ENCODE results near the gene PLEKHH3. TPM values are rescaled to one million over a fixed set of nuclear protein-coding genes. Genes with fewer than 3 reads are reported as not detected.

PLEKHH3 gene
- total RNA-seq, 1 donor from 2014 or later: 3.4 TPM

DNA sequence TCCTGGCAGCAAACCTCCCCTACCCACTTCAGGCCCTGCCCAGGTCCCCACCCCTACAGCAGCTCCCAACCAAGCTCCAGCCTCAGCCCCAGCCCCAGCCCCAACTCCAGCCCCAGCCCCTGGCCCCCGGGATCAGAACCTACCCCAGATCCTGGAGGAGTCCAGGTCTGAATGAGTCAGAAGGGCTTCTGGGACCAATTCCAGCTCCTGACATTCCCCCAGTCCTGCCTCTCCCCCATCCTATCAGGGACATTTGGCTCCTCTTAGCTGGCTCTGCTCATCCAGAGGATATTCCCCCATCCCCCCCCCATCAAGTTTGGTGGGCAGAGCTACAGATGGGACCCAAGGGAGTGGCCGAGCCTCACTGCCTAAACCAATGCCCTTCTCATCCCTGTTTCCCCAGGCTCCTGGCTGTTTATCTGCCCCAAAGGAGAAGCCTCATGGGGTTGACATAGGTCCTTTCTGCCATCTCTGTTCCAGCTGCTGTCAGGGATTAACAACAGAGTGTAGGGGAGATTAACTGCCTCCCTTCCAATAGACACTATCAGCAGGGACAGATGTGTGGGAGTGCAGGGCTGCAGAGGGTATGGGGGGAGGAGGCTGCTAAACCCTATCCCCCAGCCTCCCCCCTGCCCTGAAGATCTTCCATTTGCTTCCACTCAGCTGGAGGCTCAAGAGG, 22.1 kb upstream of the PLEKHH3 start:
- TF ChIP-seq, protein P1, sequence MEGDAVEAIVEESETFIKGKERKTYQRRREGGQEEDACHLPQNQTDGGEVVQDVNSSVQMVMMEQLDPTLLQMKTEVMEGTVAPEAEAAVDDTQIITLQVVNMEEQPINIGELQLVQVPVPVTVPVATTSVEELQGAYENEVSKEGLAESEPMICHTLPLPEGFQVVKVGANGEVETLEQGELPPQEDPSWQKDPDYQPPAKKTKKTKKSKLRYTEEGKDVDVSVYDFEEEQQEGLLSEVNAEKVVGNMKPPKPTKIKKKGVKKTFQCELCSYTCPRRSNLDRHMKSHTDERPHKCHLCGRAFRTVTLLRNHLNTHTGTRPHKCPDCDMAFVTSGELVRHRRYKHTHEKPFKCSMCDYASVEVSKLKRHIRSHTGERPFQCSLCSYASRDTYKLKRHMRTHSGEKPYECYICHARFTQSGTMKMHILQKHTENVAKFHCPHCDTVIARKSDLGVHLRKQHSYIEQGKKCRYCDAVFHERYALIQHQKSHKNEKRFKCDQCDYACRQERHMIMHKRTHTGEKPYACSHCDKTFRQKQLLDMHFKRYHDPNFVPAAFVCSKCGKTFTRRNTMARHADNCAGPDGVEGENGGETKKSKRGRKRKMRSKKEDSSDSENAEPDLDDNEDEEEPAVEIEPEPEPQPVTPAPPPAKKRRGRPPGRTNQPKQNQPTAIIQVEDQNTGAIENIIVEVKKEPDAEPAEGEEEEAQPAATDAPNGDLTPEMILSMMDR (IDR thresholded peaks at IDR 0.05): no peak
- TF ChIP-seq EZH2phosphoT487 (IDR thresholded peaks at IDR 0.05): no peak
- no peak for TF ChIP-seq EZH2 (IDR thresholded peaks at IDR 0.05)
- no peak overlapping the region for H3K4me3 Mint-ChIP-seq
- H3K4me1 Mint-ChIP-seq: peaks cover 16% of the 10 kb centered on the region
- no peaks in the 10 kb centered on the region for H3K9me3 Mint-ChIP-seq
- Histone ChIP-seq H3K27me3 (no peaks in the 10 kb centered on the region), H3K36me3 (peaks cover 4% of the 10 kb centered on the region), H3K79me2 (ENCODE audit: low read depth) (no peaks in the 10 kb centered on the region), H3F3A (ENCODE audit: low read depth) (peaks cover 24% of the 10 kb centered on the region), H3K9ac (no peak overlapping the region), H3K4me2 (peak overlapping the region; percentile 60), H4K20me1 (ENCODE audit: low read depth) (no peaks in the 10 kb centered on the region), H3K9me3 (ENCODE audit: low read depth) (no peaks in the 10 kb centered on the region), H3K4me1 (peaks cover 26% of the 10 kb centered on the region), H3K4me3 (no peak overlapping the region), H3K27ac (peak overlapping the region; percentile 71), H2AFZ (replicated peaks) (no peak overlapping the region)
- peaks cover 22% of the 10 kb centered on the region for H3K36me3 Mint-ChIP-seq
- no peak overlapping the region for H3K27ac Mint-ChIP-seq
- peaks cover 4% of the 10 kb centered on the region for H3K27me3 Mint-ChIP-seq (ENCODE audit: insufficient read depth, low read depth)
- peak; percentile 76 for DNase-seq (ENCODE audit: low spot score)

DNA sequence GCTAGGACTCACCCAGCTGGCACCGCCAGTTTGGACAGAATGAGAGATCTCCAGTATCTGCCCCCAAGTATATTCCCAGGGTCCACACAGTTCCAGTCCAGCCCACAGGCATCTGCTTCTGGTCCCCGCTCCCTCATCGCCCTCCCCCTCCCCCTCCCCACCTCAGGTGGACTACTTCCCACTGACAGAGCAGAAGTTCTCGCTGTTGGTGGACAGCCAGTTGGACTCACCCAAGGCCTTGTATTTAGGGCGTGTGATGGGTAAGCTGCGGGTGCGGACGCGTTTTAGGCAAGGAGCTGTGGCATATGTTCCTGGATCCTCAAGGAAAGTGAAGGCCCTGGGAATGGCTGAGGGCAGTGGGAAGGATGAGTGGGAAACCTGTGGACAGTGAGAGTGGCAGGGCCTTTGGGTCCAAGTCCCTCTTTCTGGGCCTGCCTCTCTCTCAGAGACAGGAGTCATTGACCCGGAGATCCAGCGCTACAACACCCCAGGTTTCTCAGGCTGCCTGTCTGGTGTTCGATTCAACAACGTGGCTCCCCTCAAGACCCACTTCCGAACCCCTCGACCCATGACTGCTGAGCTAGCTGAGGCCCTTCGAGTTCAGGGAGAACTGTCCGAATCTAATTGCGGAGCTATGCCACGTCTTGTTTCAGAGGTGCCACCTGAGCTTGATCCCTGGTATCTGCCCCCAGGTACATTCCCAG, 20.5 kb upstream of the PLEKHH3 start:
- no peaks in the 10 kb centered on the region for H3K27me3 ChIP-seq
- H3K4me3 Mint-ChIP-seq: no peak overlapping the region
- H3K9me3 Mint-ChIP-seq: no peaks in the 10 kb centered on the region
- no peak overlapping the region for H3K27ac ChIP-seq
- no peak overlapping the region for H3K4me2 ChIP-seq
- H3K27me3 Mint-ChIP-seq (ENCODE audit: insufficient read depth, low read depth): no peaks in the 10 kb centered on the region
- peak overlapping the region; percentile 60 for H3K27ac Mint-ChIP-seq
- H3K79me2 ChIP-seq (ENCODE audit: low read depth): no peaks in the 10 kb centered on the region
- peaks cover 15% of the 10 kb centered on the region for H3K36me3 Mint-ChIP-seq
- no peaks in the 10 kb centered on the region for H4K20me1 ChIP-seq (ENCODE audit: low read depth)
- H3K4me1 ChIP-seq: peaks cover 26% of the 10 kb centered on the region
- peaks cover 24% of the 10 kb centered on the region for H3F3A ChIP-seq (ENCODE audit: low read depth)
- peaks cover 16% of the 10 kb centered on the region for H3K4me1 Mint-ChIP-seq
- DNase-seq (ENCODE audit: low spot score): no peak
- H2AFZ ChIP-seq (replicated peaks): no peak overlapping the region
- peaks cover 4% of the 10 kb centered on the region for H3K36me3 ChIP-seq
- no peaks in the 10 kb centered on the region for H3K9me3 ChIP-seq (ENCODE audit: low read depth)
- no peak overlapping the region for H3K4me3 ChIP-seq
- TF ChIP-seq EZH2phosphoT487 (IDR thresholded peaks at IDR 0.05): no peak
- TF ChIP-seq, protein P1 (IDR thresholded peaks at IDR 0.05): no peak
- TF ChIP-seq EZH2 (IDR thresholded peaks at IDR 0.05): no peak
- no peak overlapping the region for H3K9ac ChIP-seq

GRCh38 chr17:42695500-42695899, 18.7 kb upstream of the PLEKHH3 start:
- peaks cover 24% of the 10 kb centered on the region for H3K4me1 ChIP-seq
- peaks cover 20% of the 10 kb centered on the region for H3F3A ChIP-seq (ENCODE audit: low read depth)
- H2AFZ ChIP-seq (replicated peaks): no peak overlapping the region
- H4K20me1 ChIP-seq (ENCODE audit: low read depth): no peaks in the 10 kb centered on the region
- H3K9me3 ChIP-seq (ENCODE audit: low read depth): no peaks in the 10 kb centered on the region
- no peak overlapping the region for H3K4me3 ChIP-seq
- Mint-ChIP-seq H3K27me3 (ENCODE audit: insufficient read depth, low read depth) (peaks cover 3% of the 10 kb centered on the region), H3K9me3 (no peaks in the 10 kb centered on the region), H3K4me3 (no peak overlapping the region), H3K4me1 (peaks cover 14% of the 10 kb centered on the region), H3K27ac (no peak overlapping the region), H3K36me3 (peaks cover 19% of the 10 kb centered on the region)
- peaks cover 4% of the 10 kb centered on the region for H3K36me3 ChIP-seq
- TF ChIP-seq, protein P1 (IDR thresholded peaks at IDR 0.05): no peak
- TF ChIP-seq EZH2 (IDR thresholded peaks at IDR 0.05) (no peak), EZH2phosphoT487 (IDR thresholded peaks at IDR 0.05) (no peak)
- H3K4me2 ChIP-seq: no peak overlapping the region
- H3K27ac ChIP-seq: no peak overlapping the region
- no peak for DNase-seq (ENCODE audit: low spot score)
- H3K27me3 ChIP-seq: no peaks in the 10 kb centered on the region
- H3K9ac ChIP-seq: no peak overlapping the region
- no peaks in the 10 kb centered on the region for H3K79me2 ChIP-seq (ENCODE audit: low read depth)
